Vagina (tissue), 2 donors: ENCODE results near the gene PRRG2. TPM values are rescaled to one million over a fixed set of nuclear protein-coding genes. Genes with fewer than 3 reads are reported as not detected.

ENCODE experiments used
- DNase-seq, 2 donors: peaks; one replicate each; pipeline ENCODE4 v3.0.0-alpha.2; 2017; ENCODE audit errors: extremely low spot score in 2 of 2
- H3K27ac ChIP-seq: fragments of 200-600 bp; sonication (generic); one replicate; pipeline ENCODE4 v1.5.1; 2019
- H3K27me3 ChIP-seq: fragments of 200-600 bp; sonication (generic); one replicate; pipeline ENCODE4 v1.5.1; 2019
- H3K36me3 ChIP-seq, 2 donors: fragments of 200-600 bp; sonication (generic); one replicate each; pipeline ENCODE4 v1.5.1; 2017 to 2019
- H3K4me1 ChIP-seq: fragments of 200-600 bp; sonication (generic); one replicate; pipeline ENCODE4 v1.5.1; 2019
- H3K4me3 ChIP-seq, 2 donors: fragments of 200-600 bp; sonication (generic); 1 replicate in 1 of 2; 2 replicates in 1 of 2; pipeline ENCODE4 v1.5.1; 2016 to 2019
- H3K9me3 ChIP-seq: fragments of 200-600 bp; sonication (generic); one replicate; pipeline ENCODE4 v1.5.1; 2019
- CTCF ChIP-seq, 3 experiments: fragments of 450-650 bp in 2 of 3; fragments of 200-600 bp in 1 of 3; sonication (generic) in 1 of 3; IDR thresholded peaks; one replicate each; pipeline ENCODE4 v1.5.1; 2017 to 2019; ENCODE audit warnings: antibody characterized with exemption in 3 of 3, mild to moderate bottlenecking in 2 of 3, moderate library complexity in 2 of 3
- POLR2A ChIP-seq, 2 donors: fragments of 450-650 bp; IDR thresholded peaks; one replicate each; pipeline ENCODE4 v1.6.1; 2017; ENCODE audit warnings: antibody characterized with exemption in 2 of 2, mild to moderate bottlenecking in 2 of 2, moderate library complexity in 2 of 2
- POLR2AphosphoS5 ChIP-seq, 2 donors: sonication (generic); formaldehyde crosslinking; IDR thresholded peaks; one replicate each; pipeline ENCODE4 v1.9.0; 2017; ENCODE audit warnings: antibody characterized with exemption in 2 of 2, mild to moderate bottlenecking in 2 of 2, low read depth in 1 of 2; ENCODE audit not compliant: insufficient read depth in 1 of 2
- intact Hi-C: fragments of 100-400 bp; cut with DNase I; formaldehyde crosslinking; loops from one replicate; pipeline ENCODE4 v1.15.1; 2023
- total RNA-seq: library from RNA; depleted of rRNA; stranded (reverse); fragments of >200 nt; gene quantifications from one replicate; pipeline ENCODE4 v1.2.3, GENCODE V29; 2016

Gene PRRG2
- total RNA-seq, 1 donor from 2014 or later, result 5.4 TPM

GRCh38 chr19:49538643-49539042, 42.5 kb upstream of the PRRG2 start:
- H3K4me3 ChIP-seq, result no peak overlapping the region
- TF ChIP-seq POLR2A (IDR thresholded peaks at IDR 0.05) (no peak), POLR2AphosphoS5 (IDR thresholded peaks at IDR 0.05; ENCODE audit: insufficient read depth in 1 of 2, low read depth in 1 of 2) (no peak), CTCF (IDR thresholded peaks at IDR 0.05) (no peak)
- peaks cover 0 to 15% of the 10 kb centered on the region in 2 donors for H3K36me3 ChIP-seq
- H3K9me3 ChIP-seq, result no peaks in the 10 kb centered on the region
- H3K4me1 ChIP-seq, result peaks cover 11% of the 10 kb centered on the region
- H3K27ac ChIP-seq, result no peak overlapping the region
- DNase-seq, result no peak
- no peaks in the 10 kb centered on the region for H3K27me3 ChIP-seq
- intact Hi-C loops, result no loop called here

GRCh38 chr19:49539192-49539952, 41.7 kb upstream of the PRRG2 start:
- TF ChIP-seq POLR2A (IDR thresholded peaks at IDR 0.05), result no peak
- TF ChIP-seq POLR2AphosphoS5 (IDR thresholded peaks at IDR 0.05; ENCODE audit: insufficient read depth in 1 of 2, low read depth in 1 of 2), result no peak
- no peak for TF ChIP-seq CTCF (IDR thresholded peaks at IDR 0.05)
- Histone ChIP-seq H3K9me3 (no peaks in the 10 kb centered on the region), H3K4me3 (no peak overlapping the region), H3K27ac (no peak overlapping the region), H3K4me1 (peaks cover 6% of the 10 kb centered on the region), H3K36me3 (peaks cover 0 to 15% of the 10 kb centered on the region in 2 donors), H3K27me3 (no peaks in the 10 kb centered on the region)
- intact Hi-C loops, result no loop called here
- DNase-seq, result no peak

GRCh38 chr19:49541914-49542313, 39.2 kb upstream of the PRRG2 start:
- intact Hi-C loops, result no loop called here
- DNase-seq, result no peak

GRCh38 chr19:49542446-49542845, 38.7 kb upstream of the PRRG2 start:
- no peak for DNase-seq
- intact Hi-C loops, result no loop called here
- no peak overlapping the region for H3K27ac ChIP-seq

More at GRCh38 chr19:49541914-49542313, 39.2 kb upstream of the PRRG2 start:
- Histone ChIP-seq H3K4me1 (peaks cover 8% of the 10 kb centered on the region), H3K27ac (no peak overlapping the region), H3K36me3 (peaks cover 0 to 12% of the 10 kb centered on the region in 2 donors), H3K9me3 (no peaks in the 10 kb centered on the region), H3K4me3 (no peak overlapping the region), H3K27me3 (no peaks in the 10 kb centered on the region)
- TF ChIP-seq POLR2AphosphoS5 (IDR thresholded peaks at IDR 0.05; ENCODE audit: insufficient read depth in 1 of 2, low read depth in 1 of 2) (no peak), CTCF (IDR thresholded peaks at IDR 0.05) (no peak), POLR2A (IDR thresholded peaks at IDR 0.05) (no peak)

More at GRCh38 chr19:49542446-49542845, 38.7 kb upstream of the PRRG2 start:
- peaks cover 0 to 7% of the 10 kb centered on the region in 2 donors for H3K36me3 ChIP-seq
- no peak for TF ChIP-seq POLR2AphosphoS5 (IDR thresholded peaks at IDR 0.05; ENCODE audit: insufficient read depth in 1 of 2, low read depth in 1 of 2)
- TF ChIP-seq POLR2A (IDR thresholded peaks at IDR 0.05), result no peak
- no peak for TF ChIP-seq CTCF (IDR thresholded peaks at IDR 0.05)
- no peaks in the 10 kb centered on the region for H3K27me3 ChIP-seq
- no peaks in the 10 kb centered on the region for H3K9me3 ChIP-seq
- peaks cover 12% of the 10 kb centered on the region for H3K4me1 ChIP-seq
- no peak overlapping the region for H3K4me3 ChIP-seq
